Measurements from ENCODE around the gene OAS2. TPM values are rescaled to one million over a fixed set of nuclear protein-coding genes. Genes with fewer than 3 reads are reported as not detected.

OAS2 gene
- total and polyA plus RNA-seq, 2 of the 4 experiments (the other 2 are of a cell fraction), result under 0.01 TPM; not detected in 1

DNA sequence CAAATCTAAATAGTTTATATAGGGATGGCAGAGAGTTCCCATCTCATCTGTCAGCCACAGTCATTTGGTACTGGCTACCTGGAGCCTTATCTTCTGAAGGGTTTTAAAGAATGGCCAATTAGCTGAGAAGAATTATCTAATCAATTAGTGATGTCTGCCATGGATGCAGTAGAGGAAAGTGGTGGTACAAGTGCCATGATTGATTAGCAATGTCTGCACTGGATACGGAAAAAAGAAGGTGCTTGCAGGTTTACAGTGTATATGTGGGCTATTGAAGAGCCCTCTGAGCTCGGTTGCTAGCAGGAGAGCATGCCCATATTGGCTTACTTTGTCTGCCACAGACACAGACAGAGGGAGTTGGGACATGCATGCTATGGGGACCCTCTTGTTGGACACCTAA, 7.9 kb upstream of the OAS2 start:
- Histone ChIP-seq H2BK120ac (ENCODE audit: low read depth, low read length) (no peak overlapping the region), H4K8ac (ENCODE audit: low read depth in 2 of 2, low read length in 2 of 2) (no peak overlapping the region), H2BK5ac (ENCODE audit: low read depth, low read length, poor library complexity, severe bottlenecking) (no peak overlapping the region), H2BK20ac (ENCODE audit: low read depth, low read length) (no peak overlapping the region), H3K14ac (replicated peaks; ENCODE audit: low read depth, low read length) (no peak overlapping the region), H2AFZ (replicated peaks; ENCODE audit: low read length, poor library complexity) (no peak overlapping the region), H3K36me3 (ENCODE audit: control insufficient read depth, insufficient read depth, low read length) (no peaks in the 10 kb centered on the region; the same call in 1 of the 2 replicates), H3K9me3 (ENCODE audit: control insufficient read depth, insufficient read depth, low read length) (no peaks in the 10 kb centered on the region), H3K9me1 (ENCODE audit: insufficient read depth, low read length) (no peaks in the 10 kb centered on the region; the same call in 1 of the 2 replicates), H4K91ac (ENCODE audit: insufficient read depth, low read depth, low read length) (no peak overlapping the region), H3K4ac (ENCODE audit: low read depth, low read length) (no peak overlapping the region), H4K20me1 (ENCODE audit: insufficient read depth, low read length) (no peaks in the 10 kb centered on the region), H3K4me2 (ENCODE audit: low read depth, low read length) (no peak overlapping the region), H3K27me3 (ENCODE audit: control insufficient read depth, insufficient read depth, low read length) (no peaks in the 10 kb centered on the region), H2AK5ac (ENCODE audit: low read depth, low read length) (no peak overlapping the region), H2BK15ac (ENCODE audit: low read depth, low read length) (no peak overlapping the region), H3K18ac (ENCODE audit: low read depth, low read length) (no peak overlapping the region), H3K79me1 (ENCODE audit: low read depth in 1 of 2, low read length in 2 of 2) (no peaks in the 10 kb centered on the region), H4K5ac (ENCODE audit: low read depth, low read length) (no peak overlapping the region), H3K4me1 (ENCODE audit: control insufficient read depth, insufficient read depth, low read length) (no peaks in the 10 kb centered on the region), H3K27ac (ENCODE audit: insufficient read depth, low read length) (no peak overlapping the region), H3K56ac (ENCODE audit: extremely low read depth, insufficient read depth, low read length) (no peak overlapping the region), H3K9ac (ENCODE audit: low read depth, low read length) (no peak overlapping the region), H3K4me3 (ENCODE audit: insufficient read depth, low read depth, low read length) (no peak overlapping the region), H3K23ac (ENCODE audit: low read depth, low read length) (no peak overlapping the region), H2AK9ac (replicated peaks; ENCODE audit: low read depth, low read length, poor library complexity) (no peak overlapping the region)
- in situ Hi-C loops (cut with MboI; ENCODE audit: low sequenced_read_pairs), result no loop called here
- TF ChIP-seq MAFK (IDR thresholded peaks at IDR 0.05; ENCODE audit: low read depth, low read length), result no peak
- no peak for TF ChIP-seq MXI1 (IDR thresholded peaks at IDR 0.05; ENCODE audit: borderline replicate concordance, low read depth, low read length)
- no peak for TF ChIP-seq CHD1 (IDR thresholded peaks at IDR 0.05; ENCODE audit: low read depth, low read length)
- no peak for TF ChIP-seq RCOR1 (IDR thresholded peaks at IDR 0.05; ENCODE audit: insufficient replicate concordance, low read length)
- no peak for TF ChIP-seq FOS (IDR thresholded peaks at IDR 0.05; ENCODE audit: low read depth, low read length)
- no peak for TF ChIP-seq RAD21 (IDR thresholded peaks at IDR 0.05; ENCODE audit: low read length)
- no peak for TF ChIP-seq SMC3 (IDR thresholded peaks at IDR 0.05; ENCODE audit: low read depth, low read length)
- TF ChIP-seq BHLHE40 (IDR thresholded peaks at IDR 0.05; ENCODE audit: low read depth, low read length), result no peak
- TF ChIP-seq, protein P1, sequence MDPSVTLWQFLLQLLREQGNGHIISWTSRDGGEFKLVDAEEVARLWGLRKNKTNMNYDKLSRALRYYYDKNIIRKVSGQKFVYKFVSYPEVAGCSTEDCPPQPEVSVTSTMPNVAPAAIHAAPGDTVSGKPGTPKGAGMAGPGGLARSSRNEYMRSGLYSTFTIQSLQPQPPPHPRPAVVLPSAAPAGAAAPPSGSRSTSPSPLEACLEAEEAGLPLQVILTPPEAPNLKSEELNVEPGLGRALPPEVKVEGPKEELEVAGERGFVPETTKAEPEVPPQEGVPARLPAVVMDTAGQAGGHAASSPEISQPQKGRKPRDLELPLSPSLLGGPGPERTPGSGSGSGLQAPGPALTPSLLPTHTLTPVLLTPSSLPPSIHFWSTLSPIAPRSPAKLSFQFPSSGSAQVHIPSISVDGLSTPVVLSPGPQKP (IDR thresholded peaks at IDR 0.05; ENCODE audit: borderline replicate concordance, low read depth, low read length), result no peak
- TF ChIP-seq CEBPB (IDR thresholded peaks at IDR 0.05; ENCODE audit: low read depth, low read length), result no peak
- no peak for TF ChIP-seq NFE2L2 (IDR thresholded peaks at IDR 0.05; ENCODE audit: low read depth, low read length)
- TF ChIP-seq, protein P2, sequence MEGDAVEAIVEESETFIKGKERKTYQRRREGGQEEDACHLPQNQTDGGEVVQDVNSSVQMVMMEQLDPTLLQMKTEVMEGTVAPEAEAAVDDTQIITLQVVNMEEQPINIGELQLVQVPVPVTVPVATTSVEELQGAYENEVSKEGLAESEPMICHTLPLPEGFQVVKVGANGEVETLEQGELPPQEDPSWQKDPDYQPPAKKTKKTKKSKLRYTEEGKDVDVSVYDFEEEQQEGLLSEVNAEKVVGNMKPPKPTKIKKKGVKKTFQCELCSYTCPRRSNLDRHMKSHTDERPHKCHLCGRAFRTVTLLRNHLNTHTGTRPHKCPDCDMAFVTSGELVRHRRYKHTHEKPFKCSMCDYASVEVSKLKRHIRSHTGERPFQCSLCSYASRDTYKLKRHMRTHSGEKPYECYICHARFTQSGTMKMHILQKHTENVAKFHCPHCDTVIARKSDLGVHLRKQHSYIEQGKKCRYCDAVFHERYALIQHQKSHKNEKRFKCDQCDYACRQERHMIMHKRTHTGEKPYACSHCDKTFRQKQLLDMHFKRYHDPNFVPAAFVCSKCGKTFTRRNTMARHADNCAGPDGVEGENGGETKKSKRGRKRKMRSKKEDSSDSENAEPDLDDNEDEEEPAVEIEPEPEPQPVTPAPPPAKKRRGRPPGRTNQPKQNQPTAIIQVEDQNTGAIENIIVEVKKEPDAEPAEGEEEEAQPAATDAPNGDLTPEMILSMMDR (conservative IDR thresholded peaks at IDR 0.05; ENCODE audit: low read depth, low read length), result no peak
- no peak for TF ChIP-seq MAZ (IDR thresholded peaks at IDR 0.05; ENCODE audit: borderline replicate concordance, low read depth, low read length)
- no peak for TF ChIP-seq RFX5 (IDR thresholded peaks at IDR 0.05; ENCODE audit: low read depth, low read length)
- BruUV-seq (replicated peaks), result no TSS peak
- ChIA-PET CTCF (no interaction called here), POLR2A (ENCODE audit: unreplicated experiment) (no interaction called here)
- ATAC-seq (ENCODE audit: low read depth) (no peak), DNase-seq (no peak)
- dilution Hi-C loops (cut with HindIII; ENCODE audit: low sequenced_read_pairs, unreplicated experiment), result no loop called here
- 80% methylated on average over 2 of the region's 2 CpGs; no CpG with 5 or more reads in 1 of the 2 experiments for WGBS, 2 experiments (ENCODE audit: extremely low coverage in 2 of 2, insufficient read length in 1 of 2)
- intact Hi-C loops (cut with micrococcal nuclease), result no loop called here
